ENCODE results near the gene LPGAT1.

LPGAT1 gene

DNA sequence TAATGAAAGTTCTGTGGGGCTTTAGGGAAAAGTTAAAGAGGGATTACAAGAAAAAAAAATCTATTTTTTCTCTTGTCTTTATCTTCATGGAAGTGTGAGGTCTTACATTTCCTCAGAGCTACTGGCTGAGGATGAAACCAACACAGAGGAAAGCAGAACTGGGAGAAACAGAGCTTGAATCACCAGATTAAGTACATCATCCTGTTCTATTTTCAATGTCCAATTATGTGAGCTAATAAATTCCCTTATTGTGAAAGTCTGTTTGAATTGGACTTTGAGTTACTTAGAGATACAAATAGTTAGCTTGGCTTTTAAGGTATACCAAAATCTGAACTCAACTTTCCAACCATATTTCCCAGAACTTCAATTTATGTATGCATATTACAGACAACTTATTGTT is 69.2 kb downstream of the LPGAT1 start:
- Histone ChIP-seq H3K9me3 (ENCODE audit: insufficient read depth, low read depth, low read length) (peaks cover 5% of the 10 kb centered on the region; the same call in 1 of the 2 replicates), H3K4me3 (ENCODE audit: low read length) (no peak overlapping the region), H3K27ac (ENCODE audit: low read depth, low read length) (no peak overlapping the region), H3K36me3 (ENCODE audit: insufficient read depth, low read length) (no peaks in the 10 kb centered on the region), H3K4me1 (ENCODE audit: insufficient read depth, low read length) (peaks cover 7% of the 10 kb centered on the region), H3K27me3 (ENCODE audit: insufficient read depth, low read length) (no peaks in the 10 kb centered on the region), H3K9ac (ENCODE audit: low read depth, low read length) (no peak overlapping the region)

DNA sequence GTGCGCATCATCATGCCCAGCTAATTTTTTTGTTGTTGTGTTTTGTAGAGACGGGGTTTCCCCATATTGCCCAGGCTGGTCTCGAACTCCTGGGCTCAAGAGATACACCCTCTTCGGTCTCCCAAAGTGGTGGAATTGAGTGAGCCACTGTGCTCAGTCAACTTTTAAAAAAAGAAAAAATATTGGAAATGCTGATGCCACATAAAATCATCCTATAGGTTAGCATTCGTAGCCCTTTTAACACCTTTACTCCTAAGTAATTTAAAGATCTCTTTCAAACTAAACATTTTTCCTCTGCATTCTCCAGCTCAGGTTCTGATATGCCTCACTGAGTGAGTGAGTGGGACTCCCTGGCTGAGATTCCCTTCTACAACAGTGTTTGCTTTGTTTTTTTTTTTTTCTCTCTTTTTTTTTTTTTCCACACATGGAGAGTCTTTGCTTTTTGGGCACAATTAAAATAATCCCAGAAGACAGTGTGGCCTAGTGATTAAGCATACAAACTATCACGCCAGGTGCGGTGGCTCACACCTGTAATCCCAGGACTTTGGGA is 74.0 kb downstream of the LPGAT1 start:
- Histone ChIP-seq H3K9me3 (ENCODE audit: insufficient read depth, low read depth, low read length) (peaks cover 5% of the 10 kb centered on the region; the same call in 1 of the 2 replicates), H3K9ac (ENCODE audit: low read depth, low read length) (no peak overlapping the region), H3K36me3 (ENCODE audit: insufficient read depth, low read length) (no peaks in the 10 kb centered on the region), H3K27me3 (ENCODE audit: insufficient read depth, low read length) (no peaks in the 10 kb centered on the region), H3K4me1 (ENCODE audit: insufficient read depth, low read length) (peaks cover 24% of the 10 kb centered on the region), H3K27ac (ENCODE audit: low read depth, low read length) (no peak overlapping the region), H3K4me3 (ENCODE audit: low read length) (no peak overlapping the region)
- 94% methylated on average over 7 of the region's 7 CpGs for WGBS

- Histone ChIP-seq H3K36me3 (ENCODE audit: insufficient read depth, low read length) (no peaks in the 10 kb centered on the region), H3K27me3 (ENCODE audit: insufficient read depth, low read length) (no peaks in the 10 kb centered on the region), H3K9ac (ENCODE audit: low read depth, low read length) (no peak overlapping the region), H3K27ac (ENCODE audit: low read depth, low read length) (no peak overlapping the region), H3K4me1 (ENCODE audit: insufficient read depth, low read length) (peaks cover 29% of the 10 kb centered on the region; the same call in 1 of the 2 replicates), H3K9me3 (ENCODE audit: insufficient read depth, low read depth, low read length) (peaks cover 5% of the 10 kb centered on the region; the same call in 1 of the 2 replicates), H3K4me3 (ENCODE audit: low read length) (no peak overlapping the region)
- WGBS = 88% methylated on average over 3 of the region's 4 CpGs
Observed at GRCh38 chr1:211753649-211754251, 76.8 kb downstream of the LPGAT1 start.

DNA sequence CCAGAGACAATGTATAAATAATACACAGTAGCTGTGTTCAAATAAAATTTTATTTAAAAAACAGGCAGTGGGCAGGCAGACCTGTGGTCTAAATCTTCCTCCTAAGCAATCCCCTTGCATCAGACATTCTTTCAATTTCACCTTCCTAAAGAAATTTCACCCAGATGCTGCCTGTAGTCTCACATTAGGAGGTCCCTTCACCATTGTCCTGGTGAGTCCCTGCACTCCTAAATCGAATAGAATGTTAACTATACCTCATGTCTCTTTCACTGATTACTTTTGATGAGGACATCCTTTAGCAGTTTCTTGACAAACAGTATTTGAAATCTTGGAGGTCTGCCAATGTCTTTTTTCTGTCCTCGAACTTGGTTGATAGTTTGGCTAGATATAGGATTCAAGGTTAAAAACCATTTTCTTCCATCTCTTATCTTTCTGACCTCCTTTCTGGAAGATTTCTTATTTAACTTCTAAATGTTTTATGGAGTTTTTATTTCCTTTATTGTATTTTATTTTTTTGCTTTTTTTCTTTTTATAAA is 77.5 kb downstream of the LPGAT1 start:
- Histone ChIP-seq H3K27ac (ENCODE audit: low read depth, low read length) (peak overlapping the region; percentile 44; the same call in 1 of the 2 replicates), H3K9ac (ENCODE audit: low read depth, low read length) (no peak overlapping the region)
- 15% methylated on average over 1 of the region's 2 CpGs for WGBS

DNA sequence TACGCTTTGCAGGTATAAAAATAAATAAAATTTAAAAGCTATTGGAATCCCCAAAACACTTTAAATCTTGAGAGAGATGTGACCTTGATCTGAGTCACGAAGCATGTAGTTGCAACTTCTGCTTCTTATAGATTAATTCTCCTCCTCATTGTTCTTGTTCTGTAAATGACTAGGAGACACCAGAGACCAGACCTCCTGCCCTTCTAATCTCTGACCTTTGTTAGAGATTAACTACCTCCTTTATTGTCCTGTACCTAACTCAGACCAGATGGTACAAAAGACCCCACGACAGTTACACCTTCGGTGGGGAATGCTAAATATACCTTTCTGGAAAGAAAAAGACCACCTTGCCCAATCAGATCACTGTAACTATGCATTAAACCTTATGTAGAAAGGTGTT is 78.2 kb downstream of the LPGAT1 start:
- no peaks in the 10 kb centered on the region for H3K36me3 ChIP-seq (ENCODE audit: insufficient read depth, low read length)
- no peaks in the 10 kb centered on the region for H3K9me3 ChIP-seq (ENCODE audit: insufficient read depth, low read depth, low read length)
- WGBS = 86% methylated on average over 3 of the region's 4 CpGs
- H3K27me3 ChIP-seq (ENCODE audit: insufficient read depth, low read length) = no peaks in the 10 kb centered on the region
- no peak overlapping the region for H3K9ac ChIP-seq (ENCODE audit: low read depth, low read length)
- peaks cover 29% of the 10 kb centered on the region; the same call in 1 of the 2 replicates for H3K4me1 ChIP-seq (ENCODE audit: insufficient read depth, low read length)
- no peak overlapping the region for H3K4me3 ChIP-seq (ENCODE audit: low read length)
- H3K27ac ChIP-seq (ENCODE audit: low read depth, low read length) = peak overlapping the region; percentile 44; the same call in 1 of the 2 replicates

More for the DNA sequence above, 77.5 kb downstream of the LPGAT1 start:
- Histone ChIP-seq H3K36me3 (ENCODE audit: insufficient read depth, low read length) (no peaks in the 10 kb centered on the region), H3K4me3 (ENCODE audit: low read length) (no peak overlapping the region), H3K9me3 (ENCODE audit: insufficient read depth, low read depth, low read length) (peaks cover 3% of the 10 kb centered on the region; the same call in 1 of the 2 replicates), H3K4me1 (ENCODE audit: insufficient read depth, low read length) (peaks cover 29% of the 10 kb centered on the region; the same call in 1 of the 2 replicates), H3K27me3 (ENCODE audit: insufficient read depth, low read length) (no peaks in the 10 kb centered on the region)

GRCh38 chr1:211751438-211751837 is 79.1 kb downstream of the LPGAT1 start:
- H3K36me3 ChIP-seq (ENCODE audit: insufficient read depth, low read length) = no peaks in the 10 kb centered on the region
- H3K27ac ChIP-seq (ENCODE audit: low read depth, low read length) = no peak overlapping the region
- WGBS = 81% methylated on average over 3 of the region's 3 CpGs
- H3K9ac ChIP-seq (ENCODE audit: low read depth, low read length) = no peak overlapping the region
- no peaks in the 10 kb centered on the region for H3K27me3 ChIP-seq (ENCODE audit: insufficient read depth, low read length)
- H3K9me3 ChIP-seq (ENCODE audit: insufficient read depth, low read depth, low read length) = no peaks in the 10 kb centered on the region
- H3K4me3 ChIP-seq (ENCODE audit: low read length) = no peak overlapping the region
- H3K4me1 ChIP-seq (ENCODE audit: insufficient read depth, low read length) = peaks cover 29% of the 10 kb centered on the region; the same call in 1 of the 2 replicates

GRCh38 chr1:211750599-211750998 is 80.0 kb downstream of the LPGAT1 start:
- Histone ChIP-seq H3K9me3 (ENCODE audit: insufficient read depth, low read depth, low read length) (no peaks in the 10 kb centered on the region), H3K27me3 (ENCODE audit: insufficient read depth, low read length) (no peaks in the 10 kb centered on the region), H3K27ac (ENCODE audit: low read depth, low read length) (no peak overlapping the region), H3K4me3 (ENCODE audit: low read length) (no peak overlapping the region), H3K4me1 (ENCODE audit: insufficient read depth, low read length) (peaks cover 29% of the 10 kb centered on the region; the same call in 1 of the 2 replicates), H3K36me3 (ENCODE audit: insufficient read depth, low read length) (no peaks in the 10 kb centered on the region), H3K9ac (ENCODE audit: low read depth, low read length) (no peak overlapping the region)
- 100% methylated on average over 1 of the region's 1 CpG for WGBS

DNA sequence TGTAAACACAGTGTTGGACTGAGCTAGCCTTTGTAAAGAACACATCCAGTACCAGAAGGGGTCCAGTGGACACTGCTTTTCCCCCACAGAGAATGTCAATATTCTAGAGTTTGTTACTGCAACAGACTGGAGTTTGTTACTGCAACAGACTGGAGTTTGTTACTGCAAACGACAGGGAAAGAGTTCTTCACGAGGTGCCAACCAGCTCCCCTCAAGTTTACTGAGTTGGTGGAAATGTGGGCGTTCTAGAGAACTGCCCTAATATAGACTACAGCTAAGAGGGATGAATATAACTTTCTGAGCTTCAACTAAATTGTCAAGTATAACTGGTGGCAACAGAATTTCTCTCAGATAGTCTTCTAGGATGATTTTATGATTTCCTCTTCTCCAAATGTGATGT is 81.3 kb downstream of the LPGAT1 start:
- Histone ChIP-seq H3K27ac (ENCODE audit: low read depth, low read length) (no peak overlapping the region), H3K4me1 (ENCODE audit: insufficient read depth, low read length) (peaks cover 29% of the 10 kb centered on the region; the same call in 1 of the 2 replicates), H3K4me3 (ENCODE audit: low read length) (no peak overlapping the region), H3K36me3 (ENCODE audit: insufficient read depth, low read length) (no peaks in the 10 kb centered on the region), H3K9ac (ENCODE audit: low read depth, low read length) (no peak overlapping the region), H3K9me3 (ENCODE audit: insufficient read depth, low read depth, low read length) (no peaks in the 10 kb centered on the region), H3K27me3 (ENCODE audit: insufficient read depth, low read length) (no peaks in the 10 kb centered on the region)
- WGBS = 96% methylated on average over 3 of the region's 3 CpGs

- WGBS = 91% methylated on average over 3 of the region's 3 CpGs
- Histone ChIP-seq H3K27ac (ENCODE audit: low read depth, low read length) (no peak overlapping the region), H3K36me3 (ENCODE audit: insufficient read depth, low read length) (no peaks in the 10 kb centered on the region), H3K4me3 (ENCODE audit: low read length) (no peak overlapping the region), H3K4me1 (ENCODE audit: insufficient read depth, low read length) (peaks cover 29% of the 10 kb centered on the region; the same call in 1 of the 2 replicates), H3K27me3 (ENCODE audit: insufficient read depth, low read length) (no peaks in the 10 kb centered on the region), H3K9me3 (ENCODE audit: insufficient read depth, low read depth, low read length) (no peaks in the 10 kb centered on the region), H3K9ac (ENCODE audit: low read depth, low read length) (no peak overlapping the region)
Observed at GRCh38 chr1:211748810-211749209, 81.8 kb downstream of the LPGAT1 start.

GRCh38 chr1:211742889-211743529 is 87.6 kb downstream of the LPGAT1 start:
- WGBS = 94% methylated on average over 3 of the region's 4 CpGs
- Histone ChIP-seq H3K27ac (ENCODE audit: low read depth, low read length) (no peak overlapping the region), H3K4me1 (ENCODE audit: insufficient read depth, low read length) (peaks cover 5% of the 10 kb centered on the region; the same call in 1 of the 2 replicates), H3K9ac (ENCODE audit: low read depth, low read length) (no peak overlapping the region), H3K9me3 (ENCODE audit: insufficient read depth, low read depth, low read length) (no peaks in the 10 kb centered on the region), H3K27me3 (ENCODE audit: insufficient read depth, low read length) (no peaks in the 10 kb centered on the region), H3K36me3 (ENCODE audit: insufficient read depth, low read length) (no peaks in the 10 kb centered on the region), H3K4me3 (ENCODE audit: low read length) (no peak overlapping the region)

GRCh38 chr1:211742272-211742671 is 88.3 kb downstream of the LPGAT1 start:
- no peak overlapping the region for H3K4me3 ChIP-seq (ENCODE audit: low read length)
- H3K9ac ChIP-seq (ENCODE audit: low read depth, low read length) = no peak overlapping the region
- no peaks in the 10 kb centered on the region for H3K36me3 ChIP-seq (ENCODE audit: insufficient read depth, low read length)
- no peak overlapping the region for H3K27ac ChIP-seq (ENCODE audit: low read depth, low read length)
- no peaks in the 10 kb centered on the region for H3K9me3 ChIP-seq (ENCODE audit: insufficient read depth, low read depth, low read length)
- no peaks in the 10 kb centered on the region for H3K27me3 ChIP-seq (ENCODE audit: insufficient read depth, low read length)
- H3K4me1 ChIP-seq (ENCODE audit: insufficient read depth, low read length) = peaks cover 9% of the 10 kb centered on the region; the same call in 1 of the 2 replicates
- 96% methylated on average over 1 of the region's 1 CpG for WGBS

Measured in HUES64 (cell line).